NCI-H345 treated with DMSO at 0.1 percent for 48 hours (cell line): ENCODE data around the gene IFRD2.
"Not testable (repeated sequence)": the region's sequence is repeated elsewhere in the genome, so short reads cannot be mapped to it uniquely, and the experiment has no call there.

ENCODE experiments used
- DNase-seq: peaks from one replicate; lab custom pipeline; 2025; ENCODE audit not compliant: unreplicated experiment; lab: John Stamatoyannopoulos, UW

IFRD2 gene

DNA sequence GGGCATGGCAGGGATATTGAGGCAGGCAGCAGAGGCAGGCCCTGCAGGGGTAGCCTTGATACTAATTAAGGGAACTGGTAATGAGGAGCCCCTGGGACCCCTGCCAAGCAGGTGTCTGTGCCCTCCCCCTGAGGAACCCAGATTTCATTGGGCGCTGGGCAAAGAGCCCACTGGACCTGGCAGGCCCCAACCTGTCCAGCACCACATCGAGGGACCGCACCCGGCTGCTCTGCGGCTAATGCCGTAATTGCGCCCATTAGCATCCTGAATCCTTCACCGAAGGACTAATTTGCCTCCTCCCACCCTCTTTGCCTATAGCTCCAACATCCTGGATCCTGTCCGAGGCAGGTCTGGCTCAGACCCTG, 37.0 kb downstream of the IFRD2 start:
- DNase-seq, result no peak

DNA sequence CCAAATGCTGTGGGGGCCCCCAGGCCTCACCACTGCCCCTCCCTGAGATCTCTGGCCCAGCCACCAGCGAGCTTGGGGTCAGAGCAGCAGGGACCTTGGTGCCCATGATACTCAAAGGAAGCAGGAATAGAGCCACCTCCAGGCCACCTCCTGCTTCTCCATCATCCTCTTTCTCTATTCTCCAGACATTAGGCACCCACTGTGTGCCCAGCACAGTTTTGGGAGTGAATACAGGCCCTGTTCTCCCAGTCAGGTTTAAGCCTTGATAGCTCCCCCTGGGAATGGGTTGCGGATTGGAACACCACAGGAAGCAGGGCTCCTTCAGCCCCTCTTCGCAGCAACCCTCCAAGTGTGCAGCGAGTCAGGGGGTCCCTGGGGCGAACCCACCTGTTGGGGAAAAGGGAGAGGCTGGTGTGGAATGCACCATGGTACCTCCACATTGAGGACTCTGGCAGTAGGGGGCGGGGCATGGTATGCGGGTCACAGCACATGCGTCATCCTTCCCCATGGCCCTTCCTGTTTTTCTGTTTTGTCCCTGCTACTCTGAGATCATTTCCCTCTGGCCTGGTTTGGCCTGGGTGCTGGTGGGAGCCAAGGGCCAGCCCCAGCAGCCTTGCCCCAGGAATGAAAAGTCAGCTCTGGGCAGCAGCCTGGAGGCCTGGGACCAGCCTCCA, 37.5 kb downstream of the IFRD2 start:
- no peak for DNase-seq

DNA sequence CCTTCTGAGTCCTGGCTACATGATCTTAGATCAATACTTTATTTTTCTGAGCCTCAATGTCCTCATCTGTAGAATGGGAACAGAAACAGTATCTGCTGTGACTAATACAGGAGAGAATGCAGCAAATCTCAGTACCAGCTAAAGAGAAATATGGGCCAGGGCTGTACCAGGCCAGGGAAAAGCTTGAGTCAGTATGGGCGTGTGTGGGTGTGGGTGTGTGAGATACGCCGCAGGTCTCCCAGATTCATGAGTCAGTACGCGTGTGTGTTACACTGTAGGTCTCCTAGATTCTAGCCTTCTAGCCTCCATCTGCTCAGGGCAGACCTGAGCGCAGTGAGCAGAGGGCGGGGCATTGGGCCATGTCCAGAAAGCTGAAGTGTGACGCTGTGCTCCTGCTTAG, 41.0 kb downstream of the IFRD2 start:
- DNase-seq, result no peak

DNA sequence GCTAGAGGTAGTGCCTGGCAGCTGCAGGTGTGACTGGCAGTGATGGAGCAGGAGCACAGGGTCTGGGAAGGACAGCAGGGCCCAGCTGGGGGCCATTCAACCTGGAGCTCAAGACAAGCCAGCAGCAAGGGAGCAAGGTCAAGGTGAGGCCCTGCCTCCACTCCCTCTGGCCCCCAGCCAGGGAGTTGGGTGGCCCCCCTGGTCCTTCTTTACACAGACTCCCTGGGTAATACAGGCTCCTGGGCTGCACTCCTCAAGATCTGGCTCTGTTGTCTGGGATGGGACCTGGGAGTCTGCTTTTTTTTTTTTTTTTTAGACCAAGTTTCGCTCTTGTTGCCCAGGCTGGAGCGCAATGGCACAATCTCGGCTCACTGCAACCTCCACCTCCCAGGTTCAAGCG, 41.7 kb downstream of the IFRD2 start:
- DNase-seq, result no peak

DNA sequence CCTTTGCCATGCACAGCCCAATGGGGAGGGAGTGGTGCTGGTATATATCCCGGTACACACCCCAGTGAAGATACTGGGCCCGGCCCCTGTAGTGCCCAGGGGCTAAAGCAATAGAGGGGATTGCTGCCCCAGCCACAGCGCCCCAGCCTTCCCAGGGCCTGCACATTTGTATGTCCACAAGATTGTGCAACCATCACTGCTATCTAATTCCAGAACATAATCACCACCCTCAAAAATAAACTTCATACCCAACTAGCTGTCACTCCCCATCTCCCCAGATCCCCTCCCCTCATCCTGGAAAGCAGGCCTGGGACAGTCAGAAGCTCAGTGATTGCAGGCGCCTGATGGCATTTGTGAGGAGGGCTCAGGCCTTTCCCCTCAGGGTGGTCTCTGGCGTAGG, 42.8 kb downstream of the IFRD2 start:
- no peak for DNase-seq

DNA sequence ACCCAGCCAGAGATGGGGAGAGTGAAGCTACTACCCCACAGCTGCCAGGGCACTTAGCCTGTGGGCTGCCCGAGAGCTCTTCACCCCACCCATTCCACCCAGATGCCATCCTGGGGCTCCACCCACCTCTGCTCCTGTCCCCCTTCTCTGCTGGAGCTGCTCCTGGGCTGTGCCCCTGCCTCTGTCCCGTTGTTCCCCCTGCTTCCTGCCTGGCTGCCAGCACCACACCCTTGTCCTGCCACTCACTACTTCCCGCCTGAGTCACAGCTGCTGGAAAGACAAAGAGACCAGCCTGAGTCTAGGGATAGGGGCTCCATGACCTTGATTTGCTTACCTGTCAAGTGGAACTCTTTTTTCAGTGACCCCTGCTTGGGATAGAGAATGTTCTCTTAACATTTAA, 43.8 kb downstream of the IFRD2 start:
- no peak for DNase-seq

DNA sequence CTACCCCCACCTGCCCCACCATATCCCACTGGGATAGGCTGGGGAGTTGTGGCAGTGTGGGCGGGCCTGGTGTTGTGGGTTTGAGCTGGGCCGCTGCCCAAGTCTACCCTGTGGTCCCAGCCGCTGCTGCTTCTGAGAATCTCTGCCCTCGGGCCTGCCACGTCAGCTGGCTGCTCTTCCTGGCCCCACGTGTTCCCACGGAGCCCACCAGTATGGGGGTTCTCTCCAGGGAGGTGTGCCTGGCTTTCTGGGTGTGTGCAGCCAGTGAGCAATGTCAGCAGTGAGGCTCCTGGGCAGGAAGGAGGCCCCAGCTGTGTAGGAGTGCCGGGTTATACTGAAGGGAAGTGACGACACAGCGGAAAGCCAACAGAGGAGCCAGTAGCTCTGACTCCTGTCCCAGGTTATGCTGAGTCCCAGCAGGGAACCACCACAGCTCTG, 45.7 kb downstream of the IFRD2 start:
- no peak for DNase-seq

DNA sequence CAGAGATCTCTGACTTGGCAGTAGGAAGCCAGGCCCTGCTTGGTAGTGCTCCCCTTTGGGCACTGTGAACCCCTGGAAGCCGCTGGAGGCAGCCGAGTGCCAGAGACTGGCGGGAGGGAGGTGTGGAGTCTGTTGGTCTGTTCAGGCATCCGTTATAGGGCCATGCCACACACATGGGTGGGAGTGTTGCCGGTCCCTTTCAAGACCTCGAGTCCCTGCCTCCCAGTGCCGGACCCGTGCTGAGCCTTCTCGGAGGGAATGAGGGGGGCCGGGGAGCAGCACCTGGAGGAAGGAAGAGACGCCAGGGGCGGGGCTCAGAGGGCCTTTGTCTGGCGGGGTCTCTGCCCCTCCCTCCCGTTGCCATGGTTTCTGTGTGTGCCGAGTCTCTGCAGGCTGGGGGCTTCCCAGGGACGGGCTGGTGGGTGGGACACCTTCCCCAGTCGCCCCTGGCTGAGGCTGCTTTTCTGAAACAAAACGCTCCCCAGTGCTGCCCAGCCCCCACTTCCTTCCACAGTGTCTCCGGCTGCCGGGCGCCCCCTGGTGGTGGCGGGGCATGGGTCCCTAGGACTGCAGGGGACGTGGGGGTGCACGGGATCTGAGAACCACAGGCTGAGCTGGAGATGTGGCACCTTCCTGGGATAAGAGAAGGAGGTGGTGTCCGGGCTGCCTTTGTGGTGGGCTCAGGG, 46.3 kb downstream of the IFRD2 start:
- peak; percentile 46 for DNase-seq

DNA sequence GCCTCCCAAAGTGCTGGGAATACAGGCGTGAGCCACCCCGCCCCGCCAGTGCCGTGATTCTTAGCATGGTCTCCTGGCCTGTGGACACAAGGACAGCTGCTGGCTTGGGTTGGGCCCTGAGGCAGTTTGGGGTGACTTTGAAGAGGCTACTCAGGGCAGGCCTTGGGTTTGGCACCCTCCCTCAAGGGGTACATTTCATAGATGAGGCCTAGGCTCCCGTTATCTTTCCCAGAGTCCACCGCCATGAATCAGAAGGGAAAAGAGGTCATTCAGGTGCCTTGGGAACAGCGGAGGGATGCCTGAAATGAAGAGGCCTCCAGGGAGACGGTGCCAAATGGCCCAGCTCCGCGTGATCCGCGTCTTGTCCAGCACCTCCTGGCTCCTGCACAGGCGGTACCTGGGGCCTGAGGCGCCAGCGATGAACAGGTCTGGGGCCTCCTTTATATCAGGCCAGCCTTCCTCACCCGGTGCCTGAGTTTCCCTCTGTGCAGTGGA, 46.9 kb downstream of the IFRD2 start:
- no peak for DNase-seq

DNA sequence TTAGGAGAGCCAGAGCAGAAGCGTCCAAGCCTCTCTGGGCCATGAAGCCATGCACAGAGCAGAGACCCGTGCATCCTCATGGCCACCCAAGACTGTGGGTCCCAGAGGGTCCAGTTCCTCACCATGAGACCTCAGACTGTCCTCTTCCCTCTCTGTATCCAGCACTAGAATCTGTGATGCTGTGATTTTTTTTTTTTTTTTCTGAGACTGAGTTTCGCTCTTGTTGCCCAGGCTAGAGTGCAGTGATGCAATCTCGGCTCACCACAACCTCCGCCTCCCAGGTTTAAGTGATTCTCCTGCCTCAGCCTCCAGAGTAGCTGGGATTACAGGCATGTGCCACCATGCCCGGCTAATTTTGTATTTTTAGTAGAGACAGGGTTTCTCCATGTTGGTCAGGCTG, 47.4 kb downstream of the IFRD2 start:
- DNase-seq, result not testable (repeated sequence)

DNA sequence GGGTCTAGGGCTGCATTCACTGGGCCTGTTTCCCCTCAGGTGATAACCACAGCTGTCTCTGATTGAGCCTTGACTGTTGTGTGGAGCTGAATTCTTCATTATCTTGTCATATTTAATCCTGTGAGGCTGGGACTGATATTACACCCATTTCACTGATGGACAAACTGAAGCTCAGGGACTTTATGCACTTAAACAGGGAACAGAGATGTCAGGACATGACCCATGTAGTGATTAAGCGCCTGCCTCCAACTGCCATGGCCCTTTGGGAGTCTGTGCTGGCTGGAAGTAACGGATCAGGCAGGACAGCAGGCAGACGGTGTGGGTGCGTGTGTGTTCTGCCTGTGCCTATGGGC, 48.7 kb downstream of the IFRD2 start:
- DNase-seq, result no peak

DNA sequence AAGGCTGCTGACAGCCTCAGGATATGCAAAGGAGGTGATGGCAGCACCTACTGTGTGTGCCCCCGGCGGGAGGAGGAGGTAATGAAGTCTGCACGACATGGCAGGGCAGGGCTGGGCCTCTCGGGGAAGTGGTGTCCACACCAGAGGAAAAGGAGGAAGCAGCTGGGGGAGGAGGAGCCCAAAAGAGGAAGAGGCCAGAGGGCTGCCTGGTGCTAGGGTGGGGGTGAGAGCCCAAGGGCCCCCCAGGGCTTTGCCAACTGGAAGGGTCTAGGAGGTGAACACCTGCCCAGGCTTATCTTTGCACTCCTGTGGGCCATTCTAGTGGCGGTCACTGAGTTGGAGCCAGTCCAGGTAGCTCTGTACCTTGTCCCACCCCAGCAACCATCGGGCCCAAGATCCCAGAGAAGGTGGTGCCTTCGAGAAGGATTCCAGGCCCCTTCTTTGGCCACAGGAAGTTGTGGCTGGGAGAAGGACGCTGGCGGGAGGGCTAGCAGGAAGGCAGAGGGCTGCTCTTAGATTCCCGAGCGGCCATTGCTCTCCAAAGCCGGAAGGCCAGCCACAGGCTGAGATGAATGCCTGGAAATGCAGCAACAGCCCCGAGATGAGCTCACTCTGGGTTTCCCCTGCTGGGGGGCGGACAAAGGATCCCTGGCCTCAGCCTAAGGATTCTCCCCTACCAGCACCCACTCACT, 49.2 kb downstream of the IFRD2 start:
- DNase-seq, result no peak

DNA sequence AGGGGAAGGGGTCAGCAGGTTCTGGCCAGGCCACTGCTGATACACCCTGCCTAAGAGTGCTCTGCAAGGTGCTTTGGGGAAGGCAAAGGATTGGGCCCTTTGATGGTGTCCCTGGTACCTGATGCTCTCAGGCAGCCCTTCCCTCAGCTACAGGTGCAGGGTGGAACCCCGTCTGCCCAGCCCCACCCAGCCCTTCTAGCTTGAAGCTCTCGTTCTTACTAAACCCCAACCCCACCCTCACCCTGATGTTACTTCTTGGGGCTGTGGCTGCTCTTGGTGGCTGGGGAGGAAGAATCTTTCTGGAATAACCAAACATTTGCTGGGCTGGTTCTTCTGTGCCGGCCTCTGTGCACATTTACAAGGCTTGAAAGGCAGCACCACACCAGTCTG, 49.9 kb downstream of the IFRD2 start:
- DNase-seq, result no peak

DNA sequence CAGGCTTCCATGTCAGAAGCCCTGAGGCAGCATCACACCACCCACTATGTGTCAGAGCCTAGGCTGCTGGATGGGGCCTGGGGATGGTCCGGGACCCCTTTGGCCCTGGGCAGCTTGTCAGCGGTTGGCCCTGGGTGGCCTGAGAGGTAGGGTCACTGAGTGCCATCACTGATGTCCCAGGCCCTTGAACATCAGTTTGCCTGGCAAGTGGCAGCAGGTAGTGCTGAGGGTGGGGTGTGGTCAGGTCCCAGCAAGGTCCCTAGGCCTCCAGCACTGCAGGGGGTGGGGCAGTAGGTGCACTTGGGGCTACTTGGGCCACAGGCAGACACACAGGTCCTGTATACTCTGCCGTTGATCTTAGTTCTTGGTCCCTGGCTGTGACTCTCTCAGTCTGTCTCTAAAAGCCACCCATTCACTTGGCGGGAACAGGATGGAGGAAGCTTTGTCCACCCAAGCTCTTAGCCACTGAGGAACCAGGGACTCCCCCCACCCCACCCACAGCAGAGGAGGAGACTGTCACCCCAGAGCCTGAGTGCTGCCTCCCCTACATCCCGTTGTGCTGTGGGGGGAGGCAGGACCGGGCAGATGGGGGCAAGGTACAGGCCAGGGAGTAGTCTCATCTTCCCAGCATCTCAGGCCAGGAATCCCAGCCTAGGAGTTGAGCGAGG, 50.4 kb downstream of the IFRD2 start:
- DNase-seq, result no peak

DNA sequence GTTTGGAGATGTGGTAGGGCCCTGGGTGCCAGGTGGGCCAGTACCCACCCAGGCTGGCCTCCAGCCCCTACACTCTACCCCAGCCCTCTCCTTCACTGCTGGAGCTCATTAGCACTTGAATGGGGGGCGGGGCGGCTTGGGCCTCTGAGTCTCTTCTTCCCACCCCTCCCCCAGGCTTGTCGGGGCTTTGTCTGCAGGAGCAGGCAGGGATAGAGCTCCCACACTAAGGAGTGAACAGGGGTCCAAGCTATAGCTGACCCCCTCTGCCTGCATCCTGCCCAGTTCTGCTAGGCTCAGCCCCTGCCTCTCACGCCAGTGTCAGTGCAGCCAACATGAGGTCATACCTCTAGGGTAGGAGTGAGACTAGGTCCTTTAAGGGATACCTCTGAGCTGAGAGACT, 51.1 kb downstream of the IFRD2 start:
- DNase-seq, result peak; percentile 23

DNA sequence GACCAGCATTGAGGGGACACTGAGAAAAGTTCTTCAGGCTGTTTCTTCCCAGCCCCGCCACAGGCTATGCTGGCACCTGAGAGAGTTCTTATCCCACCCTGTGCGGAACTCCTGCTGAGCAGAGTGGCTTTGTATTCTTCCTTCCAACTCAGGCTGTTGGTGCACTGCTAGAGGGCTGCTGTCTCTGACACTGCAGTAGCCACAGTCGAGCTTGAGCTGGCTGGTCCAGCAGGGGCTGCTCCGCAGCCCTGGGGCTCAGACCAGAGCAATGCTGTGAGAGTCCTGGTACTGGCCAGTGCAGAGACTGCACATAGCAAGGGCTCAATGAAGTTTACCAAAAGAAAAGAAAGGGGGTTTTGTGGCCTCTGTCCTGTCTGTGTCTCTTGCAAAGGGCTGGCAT, 52.6 kb downstream of the IFRD2 start:
- DNase-seq, result no peak

DNA sequence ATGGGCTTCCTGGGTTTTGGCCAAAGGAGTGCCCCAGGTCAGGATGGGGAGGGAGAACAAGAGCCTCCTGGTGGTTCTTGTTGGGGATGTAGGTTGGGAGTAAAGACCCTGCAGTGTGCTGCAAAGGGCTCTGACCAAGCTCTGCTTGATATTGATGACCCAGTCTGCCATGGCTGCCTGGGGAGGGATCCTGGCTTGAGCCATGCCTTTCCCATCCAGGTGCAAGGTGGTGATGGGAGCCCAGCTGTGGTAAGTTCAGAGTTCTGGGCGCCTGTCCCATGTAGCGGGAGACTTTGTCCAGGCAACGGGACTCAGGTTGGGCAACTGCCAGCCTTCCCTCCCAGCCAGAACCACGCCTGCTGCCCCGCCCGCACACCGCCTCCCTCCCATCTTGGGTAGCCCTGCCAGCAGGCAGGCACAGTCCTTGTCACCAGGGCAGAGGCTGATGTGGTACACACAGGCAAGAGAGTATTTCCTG, 53.6 kb downstream of the IFRD2 start:
- no peak for DNase-seq

DNA sequence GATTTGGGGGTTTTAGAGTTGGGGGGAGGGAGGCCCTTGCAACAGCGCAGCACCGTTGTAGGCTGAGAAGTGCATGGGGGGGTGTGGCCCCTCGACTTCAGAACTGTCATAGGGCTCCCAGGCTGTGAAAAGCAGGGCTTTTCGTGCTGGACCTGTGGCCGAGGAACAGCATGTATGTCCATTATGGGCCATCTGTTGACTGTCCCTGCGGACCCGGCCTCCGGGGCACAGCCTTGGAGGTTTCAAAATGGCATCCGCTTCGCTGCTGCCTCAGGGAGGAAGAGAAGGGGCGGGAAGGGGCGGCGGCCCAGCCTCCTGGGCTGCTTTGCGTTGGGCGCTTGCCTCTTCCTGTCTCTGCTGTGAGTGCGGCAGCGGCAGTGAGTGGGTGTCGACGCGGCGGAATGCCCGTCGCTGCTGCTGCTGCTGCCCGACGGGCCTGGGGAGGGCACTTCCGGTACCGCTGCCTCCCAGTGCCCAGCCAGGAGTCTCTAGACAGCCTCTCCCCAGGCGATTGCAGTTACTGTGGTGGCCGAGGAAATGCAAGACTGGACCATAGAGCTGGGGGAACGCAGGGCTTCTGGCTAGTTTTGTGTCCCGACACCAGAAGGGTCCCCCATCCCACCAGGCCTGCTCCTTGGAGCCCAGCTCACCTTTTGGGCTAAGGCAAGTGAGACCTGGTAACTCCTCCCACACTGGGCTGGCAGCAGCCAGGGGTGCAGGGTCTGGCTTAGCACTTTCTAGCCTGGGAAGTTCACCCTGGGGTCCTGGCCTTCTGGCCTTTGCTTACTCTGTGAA, 54.3 kb downstream of the IFRD2 start:
- DNase-seq, result peak; percentile 16
